HepG2 (cell line): ENCODE measurements around the gene HOXA10. TPM values are rescaled to one million over a fixed set of nuclear protein-coding genes. Genes with fewer than 3 reads are reported as not detected.

Experiments used
- ATAD3A ChIP-seq: sonication (generic); formaldehyde crosslinking; IDR thresholded peaks from 2 replicates; pipeline ENCODE4 v1.4.0; 2020; ENCODE audit warnings: missing genetic modification reagents
- CBX5 ChIP-seq: sonication (generic); formaldehyde crosslinking; IDR thresholded peaks from 2 replicates; pipeline ENCODE4 v1.4.0; 2020; ENCODE audit warnings: missing genetic modification reagents, borderline replicate concordance
- CHD2 ChIP-seq: IDR thresholded peaks from 2 replicates; pipeline ENCODE4 v1.6.1; 2011; ENCODE audit warnings: low read depth, low read length, improper control_type of control experiment
- ELF3 ChIP-seq: IDR thresholded peaks from 2 replicates; pipeline ENCODE4 v1.6.1; 2016; ENCODE audit warnings: missing genetic modification reagents, missing compliant biosample characterization
- FOXP1 ChIP-seq, 2 experiments: fragments of 450-650 bp in 1 of 2; IDR thresholded peaks; 2 replicates each; pipeline ENCODE4 v1.6.1; 2017 to 2018; ENCODE audit warnings: antibody characterized with exemption in 1 of 2
- HNRNPLL ChIP-seq: fragments of 200-400 bp; formaldehyde crosslinking; IDR thresholded peaks from 2 replicates; pipeline ENCODE4 v1.6.1; 2017; ENCODE audit warnings: mild to moderate bottlenecking, low read depth, low read length; ENCODE audit not compliant: poor library complexity, severe bottlenecking
- IRX3 ChIP-seq: sonication (generic); formaldehyde crosslinking; IDR thresholded peaks from 2 replicates; pipeline ENCODE4 v1.8.1; 2023; ENCODE audit warnings: mild to moderate bottlenecking, low read depth, missing genetic modification reagents, borderline replicate concordance
- ISX ChIP-seq: sonication (generic); formaldehyde crosslinking; conservative IDR thresholded peaks from 2 replicates; pipeline ENCODE4 v1.5.0; 2020; ENCODE audit warnings: missing genetic modification reagents
- MYC ChIP-seq: sonication (generic); formaldehyde crosslinking; IDR thresholded peaks from 2 replicates; pipeline ENCODE4 v1.9.0; 2021; ENCODE audit warnings: missing genetic modification reagents, borderline replicate concordance
- SRF ChIP-seq: IDR thresholded peaks from 2 replicates; pipeline ENCODE4 v1.6.1; 2011; ENCODE audit warnings: mild to moderate bottlenecking, low read depth, low read length, moderate library complexity
- ZKSCAN8 ChIP-seq: IDR thresholded peaks from 2 replicates; pipeline ENCODE4 v1.6.1; 2016; ENCODE audit warnings: borderline replicate concordance, missing genetic modification reagents, missing compliant biosample characterization
- ZMYM2 ChIP-seq: sonication (generic); formaldehyde crosslinking; IDR thresholded peaks from 2 replicates; pipeline ENCODE4 v1.8.0; 2022; ENCODE audit warnings: mild to moderate bottlenecking, missing genetic modification reagents
- ZNF274 ChIP-seq: sonication (generic); formaldehyde crosslinking; IDR thresholded peaks from 2 replicates; pipeline ENCODE4 v1.5.1; 2020; ENCODE audit warnings: mild to moderate bottlenecking, missing genetic modification reagents
- ZNF276 ChIP-seq: sonication (generic); formaldehyde crosslinking; IDR thresholded peaks from 2 replicates; pipeline ENCODE4 v1.4.0; 2020; ENCODE audit warnings: mild to moderate bottlenecking, low read depth, missing genetic modification reagents
- ZNF318 ChIP-seq: sonication (generic); formaldehyde crosslinking; IDR thresholded peaks from 2 replicates; pipeline ENCODE4 v1.4.0; 2020; ENCODE audit warnings: mild to moderate bottlenecking, missing genetic modification reagents
- ZNF337 ChIP-seq: sonication (generic); formaldehyde crosslinking; IDR thresholded peaks from 2 replicates; pipeline ENCODE4 v1.5.1; 2020; ENCODE audit warnings: missing genetic modification reagents, low read depth, mild to moderate bottlenecking, borderline replicate concordance
- ZNF33A ChIP-seq: sonication (generic); formaldehyde crosslinking; IDR thresholded peaks from 2 replicates; pipeline ENCODE4 v1.5.1; 2020; ENCODE audit warnings: missing genetic modification reagents, mild to moderate bottlenecking, moderate library complexity, borderline replicate concordance
- ZNF850 ChIP-seq: sonication (generic); formaldehyde crosslinking; conservative IDR thresholded peaks from 2 replicates; pipeline ENCODE4 v1.9.0; 2021; ENCODE audit warnings: mild to moderate bottlenecking, missing genetic modification reagents
- polyA plus RNA-seq, 8 experiments: library from polyadenylated mRNA; depleted of rRNA in 3 of 8; stranded (reverse) in 7 of 8; unstranded in 1 of 8; fragments of >200 nt; fragmentation: Illumina TruSeq in 4 of 8; extraction: Trizol in 4 of 8; gene quantifications; 2 replicates each; pipeline versions ENCODE4 v1.2.1 to v1.2.3, GENCODE V29; 2011 to 2016; ENCODE audit warnings: low read depth in 4 of 8, missing spikeins in 1 of 8, mixed read lengths in 1 of 8; ENCODE audit not compliant: insufficient read depth in 1 of 8
- total RNA-seq, 5 experiments: library from RNA; depleted of rRNA; stranded (reverse); fragments of >200 nt; fragmentation: Illumina TruSeq; extraction: Trizol; gene quantifications; 2 replicates each; pipeline ENCODE4 v1.2.3, GENCODE V29; 2016; ENCODE audit warnings: low read depth in 1 of 5

The HOXA10 gene
- total and polyA plus RNA-seq, 2 of the 13 experiments (the other 11 are each of a cell fraction or from before 2014, with no cell fraction given) = not detected

- TF ChIP-seq MYC (CRISPR knock-in tag) = peak; percentile 71; the same call in 1 of the 2 replicates
- peak; percentile 49 for TF ChIP-seq HNRNPLL
- TF ChIP-seq CHD2 = peak; percentile 87
- no peak for TF ChIP-seq ZKSCAN8 (CRISPR knock-in tag)
- no peak for TF ChIP-seq ZNF33A (CRISPR knock-in tag)
- TF ChIP-seq ZMYM2 = peak; percentile 61; the same call in 1 of the 2 replicates
- no peak for TF ChIP-seq CBX5 (CRISPR knock-in tag)
- TF ChIP-seq IRX3 (CRISPR knock-in tag) = peak; percentile 73
- TF ChIP-seq FOXP1 (IDR thresholded peaks at IDR 0.05) = no peak
- TF ChIP-seq FOXP1 (CRISPR knock-in tag; IDR thresholded peaks at IDR 0.05) = peak; percentile 26; the same call in 1 of the 2 replicates
- no peak for TF ChIP-seq SRF
- peak; percentile 87; the same call in 1 of the 2 replicates for TF ChIP-seq ZNF274 (CRISPR knock-in tag)
- no peak for TF ChIP-seq ATAD3A (CRISPR knock-in tag)
- no peak for TF ChIP-seq ISX (CRISPR knock-in tag)
- TF ChIP-seq ZNF337 (CRISPR knock-in tag) = no peak
- TF ChIP-seq ZNF318 = no peak
- TF ChIP-seq ZNF850 = no peak; the same call in 1 of the 2 replicates
- TF ChIP-seq ZNF276 (CRISPR knock-in tag) = peak; percentile 32; the same call in 1 of the 2 replicates
- TF ChIP-seq ELF3 (CRISPR knock-in tag) = peak; percentile 75
Observed at GRCh38 chr7:27130540-27131389, 43.4 kb downstream of the HOXA10 start, which contains the start of gene HOXA4 (continued).
